Small intestine (tissue), 7 donors: Measurements from ENCODE around the gene CCL5. TPM values are rescaled to one million over a fixed set of nuclear protein-coding genes. Genes with fewer than 3 reads are reported as not detected.

Experiments
- DNase-seq, 2 donors: peaks; one replicate each; pipeline versions ENCODE4 v3.0.0 to v3.0.0-alpha.2; 2013
- FAIRE-seq: peaks from 2 replicates; lab custom pipeline; 2012; peaks lifted over from hg19 to GRCh38; lab: Jason Lieb, UNC
- H3K27ac ChIP-seq, 3 donors: one replicate each; pipeline ENCODE4 v1.5.1; 2013; ENCODE audit warnings: low read length in 2 of 3, mild to moderate bottlenecking in 2 of 3, control low read depth in 1 of 3, inconsistent platforms in 1 of 3, low read depth in 1 of 3, moderate library complexity in 1 of 3
- H3K27me3 ChIP-seq, 3 donors: one replicate each; pipeline ENCODE4 v1.6.1; 2013; ENCODE audit warnings: low read length in 3 of 3, inconsistent platforms in 1 of 3; ENCODE audit not compliant: control insufficient read depth in 3 of 3, insufficient read depth in 3 of 3
- H3K36me3 ChIP-seq, 3 donors: one replicate each; pipeline ENCODE4 v1.6.1; 2013; ENCODE audit warnings: low read length in 3 of 3, inconsistent platforms in 1 of 3, low read depth in 1 of 3, mild to moderate bottlenecking in 1 of 3, moderate library complexity in 1 of 3; ENCODE audit not compliant: control insufficient read depth in 3 of 3, insufficient read depth in 2 of 3
- H3K4me1 ChIP-seq, 3 donors: one replicate each; pipeline ENCODE4 v1.6.1; 2013; ENCODE audit warnings: low read length in 2 of 3, inconsistent platforms in 1 of 3, low read depth in 1 of 3, mild to moderate bottlenecking in 1 of 3, moderate library complexity in 1 of 3; ENCODE audit not compliant: control insufficient read depth in 3 of 3, insufficient read depth in 2 of 3
- H3K4me3 ChIP-seq, 3 donors: one replicate each; pipeline ENCODE4 v1.5.1; 2013; ENCODE audit warnings: low read length in 3 of 3, control low read depth in 1 of 3, inconsistent platforms in 1 of 3, low read depth in 1 of 3, mild to moderate bottlenecking in 1 of 3, moderate library complexity in 1 of 3
- H3K9me3 ChIP-seq, 2 donors: one replicate each; pipeline ENCODE4 v1.6.1; 2013; ENCODE audit warnings: low read depth in 1 of 2, low read length in 1 of 2; ENCODE audit not compliant: control insufficient read depth in 2 of 2, insufficient read depth in 1 of 2
- WGBS, 3 donors: extraction: QIAGEN DNeasy Blood & Tissue Kit; methylation state at CpG; one replicate each; pipeline ENCODE4 v1.1.7; 2013; 5-methylcytosine and 5-hydroxymethylcytosine counted together
- polyA plus RNA-seq, 4 donors: library from polyadenylated mRNA; stranded (reverse) in 3 of 4; unstranded in 1 of 4; fragments of 200-250 nt in 3 of 4; fragments of 120-200 nt in 1 of 4; gene quantifications; one replicate each; pipeline versions ENCODE4 v1.2.1 to v1.2.3, GENCODE V29; 2013
- donor health status: healthy with polysubstance abuse.
- donor health status: control.
- donor health status: control.
- donor health status: Bipolar disorder and iron deficiency.
- donor health status: healthy.

The CCL5 gene
- polyA plus RNA-seq, 4 donors: 4.0 to 44.0 (median 6.3) TPM

DNA sequence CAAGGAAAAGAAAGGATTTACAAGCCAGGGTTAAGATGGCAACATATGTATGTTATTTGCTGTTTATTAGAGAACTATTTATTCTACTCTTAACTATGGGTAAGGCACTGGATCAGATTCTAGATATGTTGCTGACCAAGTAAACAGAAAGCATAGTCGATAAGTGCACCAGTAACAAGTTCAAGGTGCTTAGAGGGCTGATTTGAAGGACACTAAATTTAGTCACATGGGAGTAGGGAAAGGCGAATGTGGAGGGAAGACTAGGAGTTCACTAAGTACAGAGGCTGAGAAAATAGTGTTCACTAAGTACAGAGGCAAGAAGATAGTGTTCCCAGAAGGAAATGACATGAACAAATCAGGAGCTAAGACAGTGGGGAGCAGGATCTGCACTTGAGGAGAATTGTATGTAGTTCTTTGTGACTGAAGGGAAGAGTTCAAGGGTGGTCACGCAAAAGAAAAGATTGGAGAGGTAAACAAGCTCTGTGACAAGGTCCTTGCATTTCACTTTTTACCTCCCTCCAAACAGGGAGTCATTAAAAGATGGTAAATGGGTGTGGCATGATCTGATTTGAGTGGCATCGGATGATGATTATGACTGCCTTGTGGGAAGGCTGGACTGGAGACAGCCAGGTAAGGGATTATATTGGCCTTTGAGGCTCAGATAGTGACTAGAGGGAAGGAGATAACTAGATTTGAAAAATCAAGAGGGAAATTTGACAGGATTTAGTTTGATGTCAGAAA is 32.4 kb downstream of the CCL5 start:
- Histone ChIP-seq H3K36me3 (peaks cover 3 to 33% (median 21%) of the 10 kb centered on the region in 3 donors), H3K27me3 (no peaks in the 10 kb centered on the region)

DNA sequence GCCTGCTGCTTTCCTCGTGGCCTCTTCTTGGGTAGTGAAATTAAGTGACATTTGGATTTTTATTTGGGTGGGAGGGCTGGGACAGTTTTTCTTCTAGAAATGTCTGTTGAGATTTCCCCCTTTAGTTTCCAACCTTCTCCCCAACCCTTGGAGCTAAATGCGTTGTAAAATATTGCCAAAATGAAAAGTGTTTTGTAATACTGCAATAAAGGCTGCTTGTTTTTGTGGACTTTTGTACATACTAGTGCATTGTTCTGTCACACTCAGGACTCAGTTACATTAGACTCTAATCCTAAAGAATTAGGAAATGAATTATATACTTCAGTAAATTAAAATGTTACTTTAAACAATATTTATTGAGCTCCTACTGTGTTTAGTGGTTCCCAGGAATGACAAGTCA is 33.2 kb downstream of the CCL5 start:
- peak overlapping the region in 1 of 3 donors; percentile 24 for H3K27ac ChIP-seq
- no peak overlapping the region for H3K4me3 ChIP-seq
- DNase-seq (no peak), FAIRE-seq (no peak)
- no peaks in the 10 kb centered on the region for H3K9me3 ChIP-seq
- H3K36me3 ChIP-seq: peaks cover 3 to 40% (median 24%) of the 10 kb centered on the region in 3 donors
- peaks cover 0 to 10% (median 0%) of the 10 kb centered on the region in 3 donors for H3K4me1 ChIP-seq
- no peaks in the 10 kb centered on the region for H3K27me3 ChIP-seq
- WGBS, 3 donors: 30 to 53% (median 33%) methylated on average over 2 of the region's 2 CpGs

More for the DNA sequence above, 32.4 kb downstream of the CCL5 start:
- no peak overlapping the region for H3K4me3 ChIP-seq
- H3K9me3 ChIP-seq: no peaks in the 10 kb centered on the region
- peaks cover 0 to 10% (median 0%) of the 10 kb centered on the region in 3 donors for H3K4me1 ChIP-seq
- no peak for FAIRE-seq
- peak; percentile 5 to 42 for DNase-seq
- WGBS, 3 donors: 38 to 72% (median 58%) methylated on average over 4 of the region's 4 CpGs
- peak overlapping the region in 1 of 3 donors; percentile 24 for H3K27ac ChIP-seq

DNA sequence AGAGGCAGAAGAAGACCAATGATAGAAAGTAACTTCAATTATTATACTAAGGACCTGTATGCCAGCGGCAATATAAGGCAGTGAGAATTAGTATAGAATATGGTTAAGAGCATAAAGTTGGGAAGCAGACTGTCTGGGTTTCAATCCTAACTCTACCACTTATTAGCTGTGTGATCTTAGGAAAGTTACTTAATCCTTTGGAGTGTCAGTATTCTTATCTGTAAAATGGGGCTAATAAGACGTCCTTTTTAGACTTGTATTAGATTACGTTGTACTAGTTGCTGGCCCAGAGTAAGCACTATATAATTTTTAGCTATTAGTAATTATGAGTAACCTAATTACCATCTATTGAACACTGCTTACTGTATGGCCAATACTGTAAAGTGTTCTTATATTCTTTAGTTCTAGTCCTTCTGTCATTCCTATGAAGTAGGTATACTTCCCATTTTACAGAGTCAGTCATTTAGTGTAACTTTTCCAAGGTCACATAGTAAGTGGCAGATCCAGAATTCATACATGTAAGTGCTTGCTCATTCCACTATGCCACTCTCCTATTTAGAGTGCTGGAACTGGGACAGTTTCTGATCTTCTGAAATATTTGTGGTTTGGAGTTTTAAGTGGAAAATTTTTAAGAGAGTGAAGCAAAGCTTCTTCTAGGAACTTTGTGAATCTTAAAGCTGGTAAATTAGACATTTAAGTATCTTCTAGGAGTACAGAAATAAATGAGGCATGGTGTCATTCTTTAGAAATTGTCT is 33.9 kb downstream of the CCL5 start:
- no peak overlapping the region for H3K27ac ChIP-seq
- H3K27me3 ChIP-seq: no peaks in the 10 kb centered on the region
- WGBS, 3 donors: 82 to 88% (median 87%) methylated on average over 3 of the region's 3 CpGs
- DNase-seq: no peak
- FAIRE-seq: no peak
- H3K36me3 ChIP-seq: peaks cover 5 to 47% (median 25%) of the 10 kb centered on the region in 3 donors
- H3K9me3 ChIP-seq: no peaks in the 10 kb centered on the region
- peaks cover 0 to 10% (median 0%) of the 10 kb centered on the region in 3 donors for H3K4me1 ChIP-seq
- H3K4me3 ChIP-seq: no peak overlapping the region

DNA sequence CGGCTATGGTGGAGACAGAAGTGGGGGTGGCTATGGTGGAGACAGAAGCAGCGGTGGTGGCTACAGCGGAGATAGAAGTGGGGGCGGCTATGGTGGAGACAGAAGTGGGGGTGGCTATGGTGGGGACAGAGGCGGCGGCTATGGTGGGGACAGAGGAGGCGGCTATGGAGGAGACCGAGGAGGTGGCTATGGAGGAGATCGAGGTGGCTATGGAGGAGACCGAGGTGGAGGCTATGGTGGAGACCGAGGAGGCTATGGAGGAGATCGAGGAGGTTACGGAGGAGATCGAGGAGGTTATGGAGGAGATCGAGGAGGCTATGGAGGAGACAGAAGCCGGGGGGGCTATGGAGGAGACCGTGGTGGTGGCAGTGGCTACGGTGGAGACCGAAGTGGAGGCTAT is 35.6 kb downstream of the CCL5 start:
- Histone ChIP-seq H3K4me1 (peaks cover 0 to 10% (median 0%) of the 10 kb centered on the region in 3 donors), H3K4me3 (no peak overlapping the region), H3K27ac (no peak overlapping the region), H3K27me3 (no peaks in the 10 kb centered on the region), H3K36me3 (peaks cover 7 to 49% (median 25%) of the 10 kb centered on the region in 3 donors), H3K9me3 (no peaks in the 10 kb centered on the region)
- WGBS, 3 donors: 97 to 98% (median 98%) methylated on average over 19 of the region's 19 CpGs
- FAIRE-seq: no peak
- no peak for DNase-seq

DNA sequence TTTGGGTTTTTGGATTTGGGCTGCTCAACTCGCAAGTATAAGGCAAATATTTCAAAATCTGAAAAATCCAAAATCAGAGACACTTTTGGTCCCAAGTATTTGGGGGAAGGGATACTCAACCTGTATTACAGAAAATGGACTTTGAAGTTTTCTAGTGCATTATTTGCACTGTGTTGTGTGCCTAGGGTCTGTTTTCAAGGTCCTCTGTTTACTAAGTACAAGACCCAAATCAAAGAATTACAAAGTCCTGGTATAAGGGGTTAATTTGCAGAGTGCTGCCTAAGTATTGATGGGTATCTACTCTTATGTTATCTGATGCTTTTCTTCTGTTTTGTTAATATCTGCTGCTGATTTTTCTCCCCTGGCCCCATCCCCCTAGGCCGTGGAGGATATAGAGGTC is 36.5 kb downstream of the CCL5 start:
- FAIRE-seq (no peak), DNase-seq (no peak)
- peaks cover 0 to 8% (median 0%) of the 10 kb centered on the region in 3 donors for H3K4me1 ChIP-seq
- H3K27me3 ChIP-seq: no peaks in the 10 kb centered on the region
- H3K27ac ChIP-seq: no peak overlapping the region
- H3K9me3 ChIP-seq: no peaks in the 10 kb centered on the region
- H3K36me3 ChIP-seq: peaks cover 10 to 52% (median 27%) of the 10 kb centered on the region in 3 donors
- H3K4me3 ChIP-seq: no peak overlapping the region
- WGBS, 3 donors: 94 to 100% (median 97%) methylated on average over 2 of the region's 2 CpGs

DNA sequence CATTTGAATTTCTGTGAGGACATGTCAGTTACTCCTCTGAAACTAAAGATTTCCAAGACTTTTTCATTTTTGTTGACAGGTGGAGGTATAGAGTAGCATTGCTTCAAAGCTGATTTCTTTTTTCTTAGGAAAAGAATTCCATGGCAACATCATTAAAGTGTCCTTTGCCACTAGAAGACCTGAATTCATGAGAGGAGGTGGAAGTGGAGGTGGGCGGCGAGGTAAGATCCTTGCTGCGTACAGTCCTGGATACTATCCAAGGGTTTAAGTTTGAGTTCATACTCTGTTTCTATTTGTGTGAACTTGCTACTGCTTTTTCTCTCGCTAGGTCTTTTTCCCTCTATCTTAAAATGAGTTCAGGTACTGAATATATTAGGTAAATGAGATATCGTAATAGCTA is 37.9 kb downstream of the CCL5 start:
- DNase-seq (no peak), FAIRE-seq (no peak)
- H3K9me3 ChIP-seq: no peaks in the 10 kb centered on the region
- no peak overlapping the region for H3K27ac ChIP-seq
- H3K4me3 ChIP-seq: no peak overlapping the region
- H3K36me3 ChIP-seq: peaks cover 12 to 62% (median 31%) of the 10 kb centered on the region in 3 donors
- 98 to 99% (median 98%) methylated on average over 5 of the region's 5 CpGs for WGBS, 3 donors
- peaks cover 0 to 4% (median 0%) of the 10 kb centered on the region in 3 donors for H3K4me1 ChIP-seq
- no peaks in the 10 kb centered on the region for H3K27me3 ChIP-seq

DNA sequence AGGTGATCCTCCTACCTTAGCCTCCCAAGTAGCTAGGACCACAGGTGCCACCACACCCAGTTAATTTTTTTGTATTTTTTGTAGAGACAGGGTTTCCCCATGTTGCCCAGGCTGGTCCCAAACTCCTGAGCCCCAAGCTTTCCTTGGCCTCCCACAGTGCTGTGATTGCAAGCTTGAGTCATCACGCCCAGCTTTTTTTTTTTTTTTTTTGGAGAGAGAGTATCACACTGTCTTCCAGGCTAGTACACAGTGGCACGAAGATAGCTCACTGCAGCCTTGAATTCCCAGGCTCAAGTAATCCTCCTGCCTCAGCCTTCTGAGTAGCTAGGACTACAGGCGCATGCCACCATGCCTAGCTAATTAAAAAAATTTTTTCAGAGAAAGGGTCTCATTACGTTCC is 38.7 kb downstream of the CCL5 start:
- Histone ChIP-seq H3K4me3 (no peak overlapping the region), H3K36me3 (peaks cover 10 to 69% (median 31%) of the 10 kb centered on the region in 3 donors)
- 89 to 98% (median 90%) methylated on average over 4 of the region's 4 CpGs for WGBS, 3 donors

DNA sequence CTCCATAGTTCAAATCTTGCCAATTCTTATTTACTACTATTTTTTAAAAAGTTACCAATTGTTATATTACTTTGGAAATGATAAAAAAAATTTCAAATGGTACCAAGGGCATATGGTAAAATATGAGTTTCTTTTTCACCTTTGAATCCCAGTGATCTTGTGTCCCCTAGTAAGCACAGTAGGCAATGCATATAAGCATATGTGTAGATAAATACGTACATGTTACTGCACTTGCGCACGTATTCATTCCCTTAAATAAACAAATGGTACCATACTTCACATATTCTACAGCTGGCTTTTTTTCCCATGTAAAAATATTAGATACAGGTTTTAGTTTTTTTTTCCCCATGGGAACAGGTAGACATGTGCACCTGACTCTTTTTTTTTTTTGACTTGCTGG is 39.1 kb downstream of the CCL5 start:
- Histone ChIP-seq H3K4me3 (no peak overlapping the region), H3K27me3 (no peaks in the 10 kb centered on the region), H3K27ac (no peak overlapping the region), H3K36me3 (peaks cover 10 to 69% (median 31%) of the 10 kb centered on the region in 3 donors), H3K9me3 (no peaks in the 10 kb centered on the region), H3K4me1 (no peaks in the 10 kb centered on the region)
- FAIRE-seq (no peak), DNase-seq (no peak)
- whole genome bisulfite sequencing, 3 donors: 79 to 98% (median 89%) methylated on average over 3 of the region's 3 CpGs

More for the DNA sequence above, 38.7 kb downstream of the CCL5 start:
- Histone ChIP-seq H3K4me1 (no peaks in the 10 kb centered on the region), H3K27me3 (no peaks in the 10 kb centered on the region), H3K9me3 (no peaks in the 10 kb centered on the region), H3K27ac (no peak overlapping the region)
- FAIRE-seq (no peak), DNase-seq (no peak)
